Gastroesophageal sphincter (tissue), 4 donors: Measurements from ENCODE around the gene FCMR. TPM values are rescaled to one million over a fixed set of nuclear protein-coding genes. Genes with fewer than 3 reads are reported as not detected.

ENCODE experiments used
- ATAC-seq: fragments of 150-250 bp; one replicate; pipeline ENCODE4 v1.9.1; 2016; ENCODE audit warnings: mild to moderate bottlenecking, moderate library complexity
- H3K27ac ChIP-seq, 4 donors: fragments of 200-600 bp; sonication (generic) in 3 of 4; 1 replicate in 3 of 4; 2 replicates in 1 of 4; pipeline ENCODE4 v1.5.1; 2016 to 2019
- H3K27me3 ChIP-seq: fragments of 200-600 bp; sonication (generic); one replicate; pipeline ENCODE4 v1.5.1; 2019
- H3K36me3 ChIP-seq, 2 donors: fragments of 200-600 bp; sonication (generic); one replicate each; pipeline ENCODE4 v1.5.1; 2019; ENCODE audit warnings: control low read depth in 1 of 2
- H3K4me1 ChIP-seq, 3 donors: fragments of 200-600 bp; sonication (generic); 1 replicate in 2 of 3; 2 replicates in 1 of 3; pipeline ENCODE4 v1.5.1; 2016 to 2019; ENCODE audit warnings: control low read depth in 2 of 3
- H3K4me3 ChIP-seq, 2 donors: fragments of 200-600 bp; sonication (generic); one replicate each; pipeline ENCODE4 v1.5.1; 2019; ENCODE audit warnings: mild to moderate bottlenecking in 1 of 2, moderate library complexity in 1 of 2
- H3K9me3 ChIP-seq, 3 donors: fragments of 200-600 bp; sonication (generic); one replicate each; pipeline ENCODE4 v1.5.1; 2017 to 2019; ENCODE audit warnings: control low read depth in 2 of 3
- EP300 ChIP-seq: sonication (generic); formaldehyde crosslinking; IDR thresholded peaks from one replicate; pipeline ENCODE4 v1.6.1; 2017; ENCODE audit warnings: antibody characterized with exemption, mild to moderate bottlenecking
- POLR2A ChIP-seq, 2 donors: fragments of 450-650 bp; IDR thresholded peaks; one replicate each; pipeline ENCODE4 v1.6.1; 2017; ENCODE audit warnings: antibody characterized with exemption in 2 of 2, mild to moderate bottlenecking in 2 of 2, moderate library complexity in 1 of 2
- POLR2AphosphoS5 ChIP-seq: sonication (generic); formaldehyde crosslinking; IDR thresholded peaks from one replicate; pipeline ENCODE4 v1.6.1; 2017; ENCODE audit warnings: antibody characterized with exemption
- WGBS, 2 donors: methylation state at CpG; one replicate each; pipeline ENCODE4 v1.1.5; 2018; ENCODE audit warnings: low coverage in 1 of 2; 5-methylcytosine and 5-hydroxymethylcytosine counted together
- total RNA-seq, 4 donors: library from RNA; depleted of rRNA; stranded (reverse); fragments of >200 nt; gene quantifications; one replicate each; pipeline ENCODE4 v1.1.0, GENCODE V29; 2016
- TF ChIP-seq, protein P1 (sequence below), 4 experiments: fragments of 200-600 bp in 2 of 4; fragments of 450-650 bp in 2 of 4; sonication (generic) in 1 of 4; IDR thresholded peaks; one replicate each; pipeline ENCODE4 v1.5.1; 2017 to 2019; ENCODE audit warnings: antibody characterized with exemption in 4 of 4, mild to moderate bottlenecking in 2 of 4, moderate library complexity in 2 of 4

FCMR gene, protein sequence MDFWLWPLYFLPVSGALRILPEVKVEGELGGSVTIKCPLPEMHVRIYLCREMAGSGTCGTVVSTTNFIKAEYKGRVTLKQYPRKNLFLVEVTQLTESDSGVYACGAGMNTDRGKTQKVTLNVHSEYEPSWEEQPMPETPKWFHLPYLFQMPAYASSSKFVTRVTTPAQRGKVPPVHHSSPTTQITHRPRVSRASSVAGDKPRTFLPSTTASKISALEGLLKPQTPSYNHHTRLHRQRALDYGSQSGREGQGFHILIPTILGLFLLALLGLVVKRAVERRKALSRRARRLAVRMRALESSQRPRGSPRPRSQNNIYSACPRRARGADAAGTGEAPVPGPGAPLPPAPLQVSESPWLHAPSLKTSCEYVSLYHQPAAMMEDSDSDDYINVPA
- 1 to 10 TPM in 3 of 4 donors, not detected in 1; 1.0 to 4.1 (median 1.6) TPM for total RNA-seq

- Histone ChIP-seq H3K36me3 (no peaks in the 10 kb centered on the region), H3K4me1 (no peaks in the 10 kb centered on the region), H3K27me3 (no peaks in the 10 kb centered on the region), H3K4me3 (no peak within 1 kb of the TSS), H3K27ac (no peak within 1 kb of the TSS), H3K9me3 (no peaks in the 10 kb centered on the region)
- WGBS, 2 donors = 55 to 69% methylated on average over 5 to 6 of the region's 7 CpGs
- TF ChIP-seq, protein P1, sequence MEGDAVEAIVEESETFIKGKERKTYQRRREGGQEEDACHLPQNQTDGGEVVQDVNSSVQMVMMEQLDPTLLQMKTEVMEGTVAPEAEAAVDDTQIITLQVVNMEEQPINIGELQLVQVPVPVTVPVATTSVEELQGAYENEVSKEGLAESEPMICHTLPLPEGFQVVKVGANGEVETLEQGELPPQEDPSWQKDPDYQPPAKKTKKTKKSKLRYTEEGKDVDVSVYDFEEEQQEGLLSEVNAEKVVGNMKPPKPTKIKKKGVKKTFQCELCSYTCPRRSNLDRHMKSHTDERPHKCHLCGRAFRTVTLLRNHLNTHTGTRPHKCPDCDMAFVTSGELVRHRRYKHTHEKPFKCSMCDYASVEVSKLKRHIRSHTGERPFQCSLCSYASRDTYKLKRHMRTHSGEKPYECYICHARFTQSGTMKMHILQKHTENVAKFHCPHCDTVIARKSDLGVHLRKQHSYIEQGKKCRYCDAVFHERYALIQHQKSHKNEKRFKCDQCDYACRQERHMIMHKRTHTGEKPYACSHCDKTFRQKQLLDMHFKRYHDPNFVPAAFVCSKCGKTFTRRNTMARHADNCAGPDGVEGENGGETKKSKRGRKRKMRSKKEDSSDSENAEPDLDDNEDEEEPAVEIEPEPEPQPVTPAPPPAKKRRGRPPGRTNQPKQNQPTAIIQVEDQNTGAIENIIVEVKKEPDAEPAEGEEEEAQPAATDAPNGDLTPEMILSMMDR (IDR thresholded peaks at IDR 0.05) = no peak
- TF ChIP-seq POLR2AphosphoS5 = no peak
- no peak for TF ChIP-seq EP300
- TF ChIP-seq POLR2A (IDR thresholded peaks at IDR 0.05) = no peak
- ATAC-seq = no peak
Observed at GRCh38 chr1:206921772-206922265, at the start of gene FCMR. TSS of gene FCMR (minus strand) at chr1:206921941. CDS start at chr1:206921854, 87 bp downstream.

- Histone ChIP-seq H3K4me1 (no peaks in the 10 kb centered on the region), H3K27me3 (peaks cover 8% of the 10 kb centered on the region), H3K9me3 (no peaks in the 10 kb centered on the region), H3K27ac (no peak overlapping the region), H3K36me3 (no peaks in the 10 kb centered on the region), H3K4me3 (no peak overlapping the region)
- TF ChIP-seq POLR2AphosphoS5 = no peak
- TF ChIP-seq, protein P1 (IDR thresholded peaks at IDR 0.05) = no peak
- no peak for TF ChIP-seq POLR2A (IDR thresholded peaks at IDR 0.05)
- no peak for TF ChIP-seq EP300
- 50 to 57% methylated on average over 1 to 2 of the region's 2 CpGs for WGBS, 2 donors
- ATAC-seq = no peak
Observed at GRCh38 chr1:206971029-206971655, 49.4 kb upstream of the FCMR start.

DNA sequence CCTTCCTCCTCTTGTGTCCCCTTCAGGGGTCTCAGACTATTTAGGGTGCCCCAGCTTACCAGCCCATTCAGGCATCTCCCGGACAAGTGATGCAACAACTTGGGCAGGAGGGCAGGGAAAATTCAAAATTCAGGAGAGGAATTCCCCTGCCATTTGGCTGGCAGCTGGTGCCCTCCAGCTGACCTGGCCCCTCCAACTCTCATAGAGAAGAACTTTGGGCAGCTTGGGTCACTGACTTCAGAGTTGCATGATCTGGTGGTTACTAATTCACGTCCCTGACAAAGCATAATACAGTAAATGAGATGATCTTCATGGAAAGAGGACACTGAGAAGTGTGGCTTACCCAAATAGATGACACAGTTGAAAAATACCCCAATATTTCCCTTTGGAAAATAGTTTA, 48.7 kb upstream of the FCMR start, which contains the start of gene FCAMR:
Gene FCAMR, minus strand, starts transcription at position 15 of the 400 bp plus-strand sequence. CDS start 335 bp downstream, outside the sequence.
- Histone ChIP-seq H3K27me3 (peaks cover 4% of the 10 kb centered on the region), H3K9me3 (no peaks in the 10 kb centered on the region), H3K27ac (no peak within 1 kb of the TSS), H3K4me3 (no peak within 1 kb of the TSS), H3K36me3 (no peaks in the 10 kb centered on the region), H3K4me1 (no peaks in the 10 kb centered on the region)
- 67 to 70% methylated on average over 2 of the region's 2 CpGs for WGBS, 2 donors
- TF ChIP-seq EP300 (no peak), POLR2AphosphoS5 (no peak), POLR2A (IDR thresholded peaks at IDR 0.05) (no peak)
- TF ChIP-seq, protein P1 (IDR thresholded peaks at IDR 0.05) = no peak
- ATAC-seq = no peak

- 80% methylated on average over 1 of the region's 5 CpGs; no CpG with 5 or more reads in 1 of the 2 donors for WGBS, 2 donors
- no peak overlapping the region for H3K27ac ChIP-seq
- no peak for ATAC-seq
- H3K36me3 ChIP-seq = no peaks in the 10 kb centered on the region
- TF ChIP-seq POLR2AphosphoS5 (no peak), EP300 (no peak), POLR2A (IDR thresholded peaks at IDR 0.05) (no peak)
- TF ChIP-seq, protein P1 (IDR thresholded peaks at IDR 0.05) = no peak
- no peak overlapping the region for H3K4me3 ChIP-seq
- no peaks in the 10 kb centered on the region for H3K9me3 ChIP-seq
- no peaks in the 10 kb centered on the region for H3K27me3 ChIP-seq
- no peaks in the 10 kb centered on the region for H3K4me1 ChIP-seq
Observed at GRCh38 chr1:206969090-206969489, 47.3 kb upstream of the FCMR start.
